HepG2 (cell line): Measurements from ENCODE around the gene EPHB4. TPM values are rescaled to one million over a fixed set of nuclear protein-coding genes. Genes with fewer than 3 reads are reported as not detected.
A peak's percentile ranks its signal among the peaks of the same experiment; 100 is the strongest.

Experiments used
- BORCS8-MEF2B ChIP-seq: sonication (generic); formaldehyde crosslinking; IDR thresholded peaks from 2 replicates; pipeline ENCODE4 v1.8.0; 2022; ENCODE audit warnings: mild to moderate bottlenecking, missing genetic modification reagents
- CTCF ChIP-seq: sonication (generic); formaldehyde crosslinking; IDR thresholded peaks from 2 replicates; pipeline ENCODE4 v1.5.0; 2020; ENCODE audit warnings: mild to moderate bottlenecking, missing genetic modification reagents, moderate library complexity
- FOXC1 ChIP-seq: sonication (generic); formaldehyde crosslinking; IDR thresholded peaks from 2 replicates; pipeline ENCODE4 v1.8.0; 2022; ENCODE audit warnings: mild to moderate bottlenecking, missing genetic modification reagents, borderline replicate concordance
- HNF1B ChIP-seq: sonication (generic); formaldehyde crosslinking; IDR thresholded peaks from 2 replicates; pipeline ENCODE4 v1.5.1; 2020; ENCODE audit warnings: mild to moderate bottlenecking, moderate library complexity, missing genetic modification reagents
- HOXA3 ChIP-seq: sonication (generic); formaldehyde crosslinking; IDR thresholded peaks from 2 replicates; pipeline ENCODE4 v1.5.0; 2020; ENCODE audit warnings: missing genetic modification reagents
- MXI1 ChIP-seq: IDR thresholded peaks from 3 replicates; pipeline ENCODE4 v1.6.1; 2012; ENCODE audit warnings: low read depth, low read length, inconsistent platforms, borderline replicate concordance
- NR0B2 ChIP-seq: sonication (generic); formaldehyde crosslinking; IDR thresholded peaks from 2 replicates; pipeline ENCODE4 v1.4.0; 2020; ENCODE audit warnings: mild to moderate bottlenecking, missing genetic modification reagents
- PATZ1 ChIP-seq: sonication (generic); formaldehyde crosslinking; IDR thresholded peaks from 2 replicates; pipeline ENCODE4 v1.4.0; 2020; ENCODE audit warnings: missing genetic modification reagents
- RORA ChIP-seq: sonication (generic); formaldehyde crosslinking; IDR thresholded peaks from 2 replicates; pipeline ENCODE4 v1.5.0; 2020; ENCODE audit warnings: mild to moderate bottlenecking, missing genetic modification reagents, moderate library complexity
- SAP130 ChIP-seq: IDR thresholded peaks from 2 replicates; pipeline ENCODE4 v1.6.1; 2016; ENCODE audit warnings: low read depth
- SMC3 ChIP-seq: IDR thresholded peaks from 2 replicates; pipeline ENCODE4 v1.6.1; 2011; ENCODE audit warnings: low read length, improper control_type of control experiment
- ZFP90 ChIP-seq: sonication (generic); formaldehyde crosslinking; IDR thresholded peaks from 2 replicates; pipeline ENCODE4 v1.8.0; 2022; ENCODE audit warnings: missing genetic modification reagents, mild to moderate bottlenecking, inconsistent platforms, borderline replicate concordance
- ZNF207 ChIP-seq: fragments of 450-650 bp; IDR thresholded peaks from 2 replicates; pipeline ENCODE4 v1.6.1; 2016; ENCODE audit warnings: antibody characterized with exemption, borderline replicate concordance
- ZNF609 ChIP-seq: sonication (generic); formaldehyde crosslinking; IDR thresholded peaks from 2 replicates; pipeline ENCODE4 v1.4.0; 2020; ENCODE audit warnings: mild to moderate bottlenecking, missing genetic modification reagents, borderline replicate concordance
- ZNF740 ChIP-seq: sonication (generic); formaldehyde crosslinking; IDR thresholded peaks from 2 replicates; pipeline ENCODE4 v1.4.0; 2020; ENCODE audit warnings: missing genetic modification reagents
- ZNF891 ChIP-seq: sonication (generic); formaldehyde crosslinking; IDR thresholded peaks from 2 replicates; pipeline ENCODE4 v1.5.0; 2020; ENCODE audit warnings: mild to moderate bottlenecking, missing genetic modification reagents
- polyA plus RNA-seq, 8 experiments: library from polyadenylated mRNA; depleted of rRNA in 3 of 8; stranded (reverse) in 7 of 8; unstranded in 1 of 8; fragments of >200 nt; fragmentation: Illumina TruSeq in 4 of 8; extraction: Trizol in 4 of 8; gene quantifications; 2 replicates each; pipeline versions ENCODE4 v1.2.1 to v1.2.3, GENCODE V29; 2011 to 2016; ENCODE audit warnings: low read depth in 4 of 8, missing spikeins in 1 of 8, mixed read lengths in 1 of 8; ENCODE audit not compliant: insufficient read depth in 1 of 8
- total RNA-seq, 5 experiments: library from RNA; depleted of rRNA; stranded (reverse); fragments of >200 nt; fragmentation: Illumina TruSeq; extraction: Trizol; gene quantifications; 2 replicates each; pipeline ENCODE4 v1.2.3, GENCODE V29; 2016; ENCODE audit warnings: low read depth in 1 of 5

EPHB4 gene
- total and polyA plus RNA-seq, 2 of the 13 experiments (the other 11 are each of a cell fraction or from before 2014, with no cell fraction given): 61.4 to 69.6 TPM

- no peak for TF ChIP-seq ZFP90
- peak; percentile 29; the same call in 1 of the 2 replicates for TF ChIP-seq SAP130 (CRISPR knock-in tag)
- TF ChIP-seq ZNF207: no peak
- 0 out of 2 replicates have a peak, but pooled peaks have one; percentile 63 for TF ChIP-seq ZNF891
- TF ChIP-seq HOXA3 (CRISPR knock-in tag): no peak
- TF ChIP-seq RORA (CRISPR knock-in tag): no peak
- 0 out of 2 replicates have a peak, but pooled peaks have one; percentile 20 for TF ChIP-seq FOXC1 (CRISPR knock-in tag)
- 0 out of 2 replicates have a peak, but pooled peaks have one; percentile 15 for TF ChIP-seq ZNF609 (CRISPR knock-in tag)
- TF ChIP-seq NR0B2: no peak
- TF ChIP-seq CTCF: peak; percentile 70
- peak; percentile 40; the same call in 1 of the 2 replicates for TF ChIP-seq ZNF740 (CRISPR knock-in tag)
- peak; percentile 23; the same call in 1 of the 2 replicates for TF ChIP-seq HNF1B (CRISPR knock-in tag)
- TF ChIP-seq MXI1: 0 out of 3 replicates have a peak, but pooled peaks have one; percentile 8
- peak; percentile 29; the same call in 1 of the 2 replicates for TF ChIP-seq SMC3
- 0 out of 2 replicates have a peak, but pooled peaks have one; percentile 17 for TF ChIP-seq PATZ1 (CRISPR knock-in tag)
- TF ChIP-seq BORCS8-MEF2B (CRISPR knock-in tag): 0 out of 2 replicates have a peak, but pooled peaks have one; percentile 52
Measured at GRCh38 chr7:100825751-100826513, 1.4 kb downstream of the EPHB4 start (continued).
